Hypothalamus (tissue), 51 donors: Measurements from ENCODE around the gene CPM.
A peak's percentile ranks its signal among the peaks of the same experiment; 100 is the strongest.

ENCODE experiments used
- DNase-seq, 51 donors: peaks; one replicate each; lab custom pipeline; 2025; lab: John Stamatoyannopoulos, UW

Gene CPM

DNA sequence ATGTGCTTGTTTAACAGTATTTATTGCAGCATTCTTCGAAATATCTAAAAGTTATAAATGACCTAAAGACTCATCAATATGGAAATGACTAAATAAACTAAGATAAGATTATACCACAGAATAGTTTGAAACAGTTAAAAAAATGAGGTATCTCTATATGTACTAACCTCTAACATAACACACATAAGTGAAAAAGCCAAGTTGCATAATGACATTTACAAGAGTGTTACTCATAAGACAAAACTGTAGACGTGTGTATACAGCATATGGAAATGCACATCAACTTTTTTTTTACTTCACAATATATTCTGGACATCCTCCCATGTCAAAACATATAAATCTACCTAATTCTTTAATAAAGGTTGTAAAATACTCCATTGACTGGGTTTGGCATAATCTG, 22.8 kb downstream of the CPM start:
- DNase-seq, result no peak

DNA sequence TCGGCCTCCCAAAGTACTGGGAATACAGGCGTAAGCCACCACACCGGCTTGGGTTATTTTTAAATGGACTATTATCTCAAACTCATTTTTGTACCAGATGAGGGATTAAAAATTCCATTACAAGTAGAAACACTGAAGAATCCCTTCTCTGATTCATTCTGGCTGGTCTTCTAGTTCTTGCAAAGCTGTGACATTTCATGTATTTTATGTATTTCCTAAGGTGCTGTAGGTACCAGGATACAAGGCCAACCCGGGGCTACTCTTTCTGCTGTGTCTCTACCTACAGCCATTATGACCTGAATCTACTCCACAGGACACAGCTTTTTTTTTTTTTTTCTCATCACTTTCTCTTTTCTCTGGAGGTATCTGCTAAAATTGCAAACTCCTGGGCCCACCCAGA, 24.9 kb downstream of the CPM start:
- no peak for DNase-seq

DNA sequence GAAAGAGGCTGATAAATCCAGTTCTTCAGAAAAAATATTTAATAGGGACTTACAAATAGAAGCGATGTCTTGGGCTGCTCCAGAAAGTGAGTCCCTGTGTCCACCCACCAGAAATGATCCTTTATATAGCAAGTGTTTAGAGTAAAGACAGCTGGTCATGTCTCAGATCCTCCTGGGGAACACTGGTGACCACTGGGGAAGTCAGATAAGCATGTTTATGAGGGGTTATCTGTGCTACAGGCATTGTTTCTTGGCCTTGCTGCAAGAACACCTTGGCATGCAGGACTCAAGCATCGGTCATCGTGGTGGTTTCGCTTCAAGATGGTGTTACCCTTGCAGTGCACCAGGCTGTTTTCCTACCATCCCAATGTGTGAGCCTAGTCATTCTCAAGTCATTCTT, 27.2 kb downstream of the CPM start:
- DNase-seq, result no peak

DNA sequence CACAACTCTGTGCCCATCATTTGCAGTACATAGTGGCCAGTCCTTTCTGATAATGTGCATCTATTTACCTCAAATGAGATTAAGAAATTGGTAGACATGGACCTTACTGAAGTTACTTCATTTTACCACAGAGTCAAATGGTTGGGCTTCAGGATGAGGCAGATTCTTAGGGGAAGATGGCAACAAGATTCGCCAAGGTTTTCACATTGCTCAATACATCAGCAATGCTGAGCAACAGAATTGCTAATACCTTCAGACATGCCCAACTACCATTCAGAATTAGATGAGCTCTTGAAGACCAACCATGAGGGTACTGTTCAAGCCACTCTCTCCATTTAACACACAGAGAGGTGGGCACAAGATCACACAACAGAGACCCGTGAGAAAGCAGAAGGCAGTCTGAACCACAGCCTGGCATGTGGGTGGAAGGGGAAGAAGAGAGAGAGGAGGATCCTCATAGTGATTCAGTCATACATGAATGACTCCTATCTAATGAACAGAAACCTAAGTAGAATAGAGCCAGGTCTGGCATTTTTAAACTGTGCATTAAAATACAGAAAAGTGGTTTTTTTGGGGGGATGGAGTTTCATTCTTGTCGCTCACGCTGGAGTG, 28.5 kb downstream of the CPM start:
- no peak for DNase-seq

DNA sequence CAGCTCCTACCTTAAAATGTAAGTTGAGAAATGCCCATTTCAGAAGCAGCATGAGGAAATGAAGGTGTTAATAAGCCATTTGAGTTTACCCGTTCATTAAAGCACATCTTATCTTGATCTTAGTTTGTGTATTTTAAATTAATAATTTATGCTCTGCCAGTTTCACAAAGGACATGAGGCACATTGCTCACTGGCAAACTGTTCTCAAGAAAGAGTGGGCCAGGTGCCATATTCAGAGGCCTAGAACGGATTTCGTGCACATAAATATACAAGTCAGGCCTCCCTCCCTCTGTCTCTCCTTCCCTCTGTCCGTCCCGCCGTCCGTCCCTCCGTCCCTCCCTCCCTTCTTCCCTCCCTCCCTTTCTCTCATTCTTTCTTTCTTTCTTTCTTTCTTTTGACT, 29.5 kb downstream of the CPM start:
- DNase-seq, result no peak

DNA sequence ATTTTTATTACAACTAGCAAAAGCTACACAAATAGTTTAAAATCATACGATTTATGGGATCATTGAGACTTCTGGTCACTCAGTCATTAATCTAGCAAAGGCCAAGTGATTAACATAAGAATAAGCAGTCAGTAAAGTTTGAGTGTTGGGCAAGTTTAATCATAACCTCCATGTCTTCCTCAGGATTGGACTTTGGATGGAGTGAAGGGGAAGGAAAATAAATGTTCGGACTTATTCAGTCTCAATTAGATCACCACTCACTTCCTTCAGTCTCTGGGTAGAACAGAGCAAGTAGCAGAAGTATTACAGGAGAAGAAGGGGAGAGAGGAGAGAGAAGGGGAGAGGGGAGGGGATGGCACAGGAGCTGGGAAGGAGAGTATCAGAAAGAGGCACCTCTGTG, 31.4 kb downstream of the CPM start:
- DNase-seq, result no peak

DNA sequence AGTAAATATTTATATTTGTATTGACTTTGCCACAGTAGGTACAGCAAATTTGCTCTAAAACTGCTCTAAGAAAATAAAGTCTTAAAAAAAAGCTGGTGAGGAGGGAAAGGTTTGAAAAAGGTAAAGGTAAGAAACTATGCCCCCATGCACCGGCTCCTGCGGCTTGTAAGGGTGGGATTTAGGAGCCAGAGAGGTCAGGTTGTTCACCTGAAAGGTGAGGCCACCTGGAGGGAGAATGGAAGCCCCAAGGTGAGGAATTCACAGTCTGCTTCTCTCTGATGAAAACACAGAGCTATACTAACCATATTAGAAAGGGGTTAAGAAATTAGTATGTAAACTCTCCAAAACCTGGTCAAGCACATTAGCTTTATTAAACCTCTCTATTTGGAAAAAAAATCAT, 31.8 kb downstream of the CPM start:
- DNase-seq, result no peak

DNA sequence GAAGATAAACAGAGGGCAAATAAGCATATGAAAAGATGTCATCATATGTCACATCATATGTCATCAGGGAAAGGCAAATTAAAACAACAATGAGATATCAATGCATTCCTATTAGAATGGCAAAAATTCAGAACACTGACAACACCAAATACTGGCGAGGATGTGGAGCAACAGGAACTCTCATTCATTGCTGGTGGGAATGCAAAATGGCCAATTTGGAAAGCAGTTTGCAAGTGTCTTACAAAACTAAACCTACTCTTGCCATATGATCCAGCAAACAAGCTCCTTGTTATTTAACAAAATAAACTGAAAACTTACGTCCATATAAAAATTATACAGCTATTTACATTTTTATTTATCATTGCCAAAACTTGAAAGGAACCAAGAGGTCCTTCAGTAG, 32.7 kb downstream of the CPM start:
- DNase-seq, result no peak

DNA sequence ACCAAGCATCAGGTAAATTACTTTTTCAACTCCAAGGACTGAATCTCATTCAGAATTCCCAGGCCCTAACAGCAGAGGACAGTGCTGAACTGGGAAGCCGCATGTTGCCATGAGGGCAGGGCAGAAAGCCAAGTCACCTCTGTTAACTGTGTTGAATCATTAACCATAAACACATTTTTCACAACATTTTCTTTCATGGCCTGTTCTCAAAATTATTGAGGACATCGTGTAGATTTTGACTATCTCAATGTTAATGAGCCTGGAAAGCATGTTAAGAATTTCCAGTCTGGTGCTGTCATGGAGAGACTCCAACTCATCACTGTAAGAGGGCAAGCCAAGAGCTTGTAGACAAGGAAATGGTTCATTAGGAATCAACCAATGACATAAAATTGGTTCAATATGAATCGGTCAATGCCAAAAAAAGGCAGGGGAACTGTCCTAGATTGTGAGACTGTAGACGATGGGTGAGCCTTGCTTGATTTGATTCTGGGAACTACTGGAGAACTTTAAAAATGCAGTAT, 33.7 kb downstream of the CPM start:
- DNase-seq, result peak in 11 of 51 donors; percentile 1 to 14 (median 4)

DNA sequence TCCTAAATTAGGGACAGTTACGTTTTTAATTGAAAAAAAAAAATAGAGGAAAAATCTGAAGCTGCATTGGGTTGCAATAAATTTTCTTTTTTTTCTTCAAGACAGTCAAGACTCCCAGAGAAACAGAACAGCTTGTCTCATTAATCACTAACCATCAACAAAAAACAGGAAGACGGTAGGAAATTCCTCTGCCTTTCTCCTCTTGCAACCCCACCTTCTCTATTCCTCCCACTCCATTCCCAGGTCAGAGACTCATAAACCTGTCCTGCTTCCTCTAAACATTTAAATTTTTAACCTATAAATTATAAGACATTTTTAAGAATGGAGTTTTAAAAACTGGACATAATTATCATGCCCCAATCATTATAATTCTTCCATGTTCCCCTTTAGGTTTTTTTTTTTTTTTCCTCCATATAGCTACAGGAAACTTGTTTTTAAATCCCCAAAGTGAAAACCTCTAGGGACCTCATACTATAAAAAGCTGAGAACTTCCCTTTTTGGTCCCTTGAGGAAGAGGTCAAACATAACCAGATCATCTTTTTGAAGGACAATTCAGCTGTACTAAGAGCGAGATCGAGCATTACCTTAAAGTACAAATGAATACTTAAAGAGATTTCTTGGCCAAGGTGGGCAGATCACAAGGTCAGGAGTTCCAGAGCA, 36.0 kb downstream of the CPM start:
- DNase-seq, result no peak

DNA sequence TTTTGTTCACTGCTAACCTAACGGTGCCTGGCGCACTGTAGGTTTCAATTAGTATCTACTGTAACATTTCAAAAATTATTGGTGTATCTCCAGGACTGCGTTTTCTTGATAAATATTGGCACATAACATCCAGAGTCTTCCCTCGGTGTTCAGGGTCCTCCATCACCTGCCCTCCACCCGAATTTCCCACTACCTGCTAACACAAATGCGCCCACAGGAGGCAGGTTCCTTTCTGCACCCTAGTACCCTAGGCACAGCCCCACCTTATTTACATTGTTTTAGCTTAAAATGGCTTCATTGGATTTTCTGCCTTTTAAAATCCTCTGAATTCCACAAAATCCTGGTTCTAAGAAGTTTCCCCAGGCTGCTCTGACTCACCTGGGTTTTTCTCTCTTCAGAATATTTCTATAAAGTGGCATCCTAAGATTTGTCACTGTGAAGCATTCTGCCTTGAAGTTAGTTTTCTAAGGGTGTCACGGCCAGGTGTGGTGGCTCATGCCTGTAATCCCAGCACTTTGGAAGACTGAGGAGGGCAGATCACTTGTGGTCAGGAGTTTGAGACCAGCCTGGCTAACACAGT, 38.6 kb downstream of the CPM start:
- no peak for DNase-seq

DNA sequence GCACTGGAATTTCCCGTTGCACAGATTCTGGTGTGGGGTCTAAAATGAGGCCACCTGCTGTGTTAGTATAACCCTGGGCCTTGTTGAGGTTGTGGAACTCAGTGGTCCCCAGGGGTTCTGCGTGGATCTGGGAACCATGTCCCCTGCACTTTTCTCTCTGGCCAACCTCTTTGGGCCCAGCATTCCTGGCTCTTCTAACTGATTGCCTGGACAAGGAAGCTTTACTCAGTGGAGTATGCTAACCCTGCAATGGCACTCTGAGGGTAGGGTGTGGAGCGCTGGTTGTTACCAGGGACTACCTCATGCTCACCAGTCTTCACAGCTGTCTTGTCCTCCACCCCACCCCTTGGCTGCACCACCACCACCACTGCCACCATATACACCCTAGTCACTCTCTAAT, 39.2 kb downstream of the CPM start:
- DNase-seq, result no peak

DNA sequence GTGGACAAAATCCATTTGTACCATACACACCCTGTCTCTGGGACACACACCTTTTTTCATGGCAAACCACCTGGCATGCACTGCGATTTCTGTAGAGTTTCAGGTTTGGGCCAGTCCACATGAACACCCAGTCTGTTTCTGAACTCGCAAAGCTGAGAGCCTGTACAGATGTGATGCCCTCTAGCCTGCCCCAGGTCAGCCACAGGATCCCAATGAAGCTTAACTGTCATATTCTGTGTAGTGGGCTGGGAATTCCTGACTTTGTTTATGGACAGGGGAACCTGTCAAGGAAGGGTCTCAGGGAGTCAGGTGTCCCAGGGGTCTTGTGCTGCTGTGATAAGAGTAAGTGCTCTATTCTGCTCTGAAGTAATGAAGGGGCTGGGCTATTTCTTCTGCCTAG, 39.8 kb downstream of the CPM start:
- no peak for DNase-seq

DNA sequence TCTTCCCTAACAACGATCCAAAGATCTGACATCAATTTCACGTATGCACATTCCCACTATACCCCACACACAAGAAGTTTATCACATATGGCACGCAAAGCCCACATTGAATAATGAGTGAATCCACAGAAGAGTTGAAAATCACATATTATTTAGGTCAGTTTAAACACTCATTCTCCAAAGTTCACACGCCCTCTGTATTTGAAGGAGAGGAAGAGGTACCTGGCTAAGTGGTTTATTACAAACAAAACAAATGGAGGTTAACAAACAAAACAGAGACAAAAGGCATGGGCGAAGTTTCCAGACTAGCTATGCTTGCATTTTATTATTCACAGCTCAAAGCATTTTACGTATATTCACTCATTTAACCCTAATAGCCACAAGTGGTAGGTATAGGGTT, 41.8 kb downstream of the CPM start:
- DNase-seq, result no peak

DNA sequence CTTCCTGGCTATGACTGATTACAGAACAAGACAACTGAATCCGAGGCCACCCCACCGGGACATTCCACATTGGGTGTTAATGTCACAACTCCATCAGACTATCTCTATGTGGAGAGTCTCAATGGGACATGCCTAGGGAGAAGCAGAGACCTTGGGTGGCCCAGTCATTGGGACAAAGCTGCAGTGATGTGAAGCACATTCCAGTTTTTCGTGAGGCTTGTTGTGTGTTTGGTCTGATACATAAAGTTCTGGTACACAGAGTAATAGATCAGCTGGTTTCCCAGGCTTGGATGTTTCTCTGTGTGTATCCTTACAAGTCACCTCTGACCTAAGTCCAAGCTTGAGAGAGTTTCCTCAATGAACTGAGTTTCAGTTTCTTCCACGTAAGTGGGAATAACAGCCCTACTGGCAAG, 42.3 kb downstream of the CPM start:
- DNase-seq, result no peak

DNA sequence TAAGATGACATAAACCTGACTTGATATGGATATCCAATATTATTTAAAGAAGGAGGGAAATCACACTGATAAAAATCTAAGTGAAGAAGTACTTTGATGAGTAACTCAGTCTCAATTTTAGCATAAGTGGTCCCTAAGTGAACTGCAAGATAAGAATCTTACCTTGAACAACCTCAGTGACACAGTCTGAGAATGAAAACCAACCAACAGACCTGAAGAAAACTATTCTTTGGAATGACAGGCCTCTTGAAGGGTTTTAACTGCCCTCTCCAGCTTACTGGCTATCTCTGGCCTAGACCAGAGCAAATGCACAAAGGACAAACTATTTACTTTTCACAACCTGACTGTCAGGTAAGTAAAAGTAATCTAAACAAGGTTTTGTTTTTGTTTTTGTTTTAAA, 44.7 kb downstream of the CPM start:
- no peak for DNase-seq

DNA sequence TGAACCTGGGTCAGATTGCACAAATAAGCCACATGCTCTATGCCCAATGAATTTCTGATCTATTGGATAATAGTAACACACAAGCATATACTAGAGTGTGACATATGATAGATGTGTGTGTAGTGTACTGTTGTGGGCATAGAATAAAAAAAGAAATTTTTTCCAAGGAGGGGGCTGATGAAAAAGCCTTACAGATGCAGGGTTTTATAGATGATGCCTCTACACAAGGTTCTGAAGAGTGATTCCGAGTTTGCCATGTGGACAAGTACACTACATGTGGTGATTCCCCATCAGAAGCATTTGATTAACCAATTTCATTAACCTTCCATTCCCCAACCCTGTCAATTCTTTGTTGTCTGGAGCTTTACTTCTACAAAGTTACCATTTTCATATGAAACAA, 45.3 kb downstream of the CPM start:
- no peak for DNase-seq

DNA sequence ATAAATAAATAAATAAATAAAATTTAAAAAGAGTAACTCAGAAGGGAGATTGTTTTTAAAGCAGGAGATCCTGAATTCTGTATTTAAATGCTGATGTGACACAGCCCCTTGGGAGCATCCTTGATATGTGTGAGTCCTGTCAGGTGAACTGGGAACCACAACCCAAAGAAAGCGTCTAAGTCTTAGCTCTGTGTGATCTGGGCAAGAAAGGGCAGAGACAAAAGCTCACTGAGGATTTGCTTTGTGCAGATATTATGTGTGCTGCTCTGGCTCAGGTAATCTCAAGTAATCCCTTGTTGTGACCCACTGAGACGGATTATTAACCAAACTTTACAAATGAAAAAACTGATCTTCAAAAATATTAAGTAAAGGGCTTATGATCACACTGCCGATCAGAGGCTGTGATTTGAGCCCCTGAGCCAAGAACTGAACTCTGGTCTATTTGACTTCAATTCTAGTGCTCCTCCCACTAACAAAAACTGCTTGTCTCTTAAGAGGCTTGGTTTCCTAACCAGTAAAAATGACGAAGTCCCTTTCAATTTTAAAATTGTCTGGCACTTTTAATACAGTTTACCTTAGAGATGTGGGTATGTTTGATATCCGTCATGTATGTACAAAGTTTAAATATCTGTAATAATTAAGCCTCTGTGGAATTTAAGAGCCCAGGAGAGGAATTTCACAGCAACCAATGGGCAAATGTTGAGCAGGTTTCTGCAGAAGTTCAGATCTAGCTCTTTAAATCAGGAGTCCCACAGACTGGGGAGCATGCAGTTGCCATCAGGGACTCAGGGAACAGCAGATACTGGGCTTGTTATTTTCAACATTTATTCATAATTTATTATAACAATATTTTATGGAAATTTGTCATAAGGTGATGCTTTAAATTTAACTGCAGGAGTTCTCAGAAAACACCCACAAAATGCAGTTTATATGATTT, 46.1 kb downstream of the CPM start:
- no peak for DNase-seq

DNA sequence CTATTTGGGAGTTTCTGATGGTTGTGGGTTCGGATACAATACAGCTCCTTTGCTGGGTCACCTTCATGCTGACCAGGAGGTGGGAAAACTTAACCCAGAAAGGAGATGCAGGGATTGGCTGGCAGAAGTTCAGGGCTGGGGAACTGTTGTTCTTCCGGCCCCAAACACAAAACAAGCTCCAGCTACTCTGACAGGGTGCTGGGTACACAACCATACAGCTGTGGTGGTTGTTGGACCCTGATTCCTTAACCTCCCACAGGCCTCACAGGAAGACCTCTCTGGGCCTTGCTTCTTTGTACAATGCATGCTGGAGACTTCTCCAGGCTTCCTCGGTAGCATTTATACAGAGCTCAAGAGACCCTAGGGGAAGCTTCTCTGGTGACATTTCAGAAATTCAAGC, 47.6 kb downstream of the CPM start:
- DNase-seq, result no peak

DNA sequence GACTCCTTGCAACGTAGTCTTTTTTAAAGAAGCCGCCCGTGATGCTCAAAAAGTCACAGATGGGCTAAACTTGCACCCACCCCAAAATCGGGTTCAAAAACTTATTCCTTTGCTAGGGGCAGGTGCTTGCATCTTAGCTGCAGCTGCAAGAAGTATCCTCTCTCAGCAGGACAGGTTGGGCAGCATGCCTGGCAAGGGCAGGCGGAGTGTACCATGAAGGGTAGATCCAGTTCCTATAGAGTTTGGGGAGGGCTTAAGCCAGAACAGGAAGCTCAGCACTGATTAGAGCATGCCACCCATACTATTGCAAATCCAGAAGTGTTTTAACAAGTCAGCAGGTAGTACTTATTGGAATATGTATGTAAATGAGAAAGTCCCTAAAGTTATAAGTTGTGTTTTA, 48.7 kb downstream of the CPM start:
- DNase-seq, result no peak

DNA sequence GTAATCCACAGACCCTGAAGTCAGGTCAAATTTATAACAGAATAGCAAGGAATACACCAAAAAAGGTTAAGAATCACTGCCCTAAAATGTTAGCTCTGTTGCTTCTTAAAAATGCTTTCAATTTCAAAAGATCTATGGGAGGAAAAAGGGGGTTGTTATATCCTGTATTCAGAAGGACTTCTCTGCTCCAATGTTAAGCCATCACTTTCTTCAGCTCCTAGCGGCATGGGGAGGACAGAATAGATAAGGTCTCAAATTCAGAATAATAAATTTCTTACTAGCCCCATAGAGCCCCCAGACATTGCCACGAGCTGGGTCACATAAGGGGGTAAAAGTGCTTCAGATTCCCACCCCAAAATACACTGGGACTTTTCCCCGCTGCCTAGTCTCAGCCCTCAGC, 49.8 kb downstream of the CPM start:
- no peak for DNase-seq
